Fibroblast of villous mesenchyme (primary cell): Measurements from ENCODE around the gene DNAH11. TPM values are rescaled to one million over a fixed set of nuclear protein-coding genes. Genes with fewer than 3 reads are reported as not detected.

Experiments used
- DNase-seq: peaks from one replicate; pipeline ENCODE4 v3.0.0-alpha.2; 2010; ENCODE audit warnings: low read depth
- H3K4me3 ChIP-seq: 2 replicates; pipeline ENCODE4 v1.5.1; 2011; ENCODE audit warnings: low read depth, mild to moderate bottlenecking, low read length
- CTCF ChIP-seq: IDR thresholded peaks from 2 replicates; pipeline ENCODE4 v1.5.1; 2012; ENCODE audit warnings: low read depth, mild to moderate bottlenecking, low read length; ENCODE audit not compliant: insufficient read depth
- total RNA-seq: library from RNA; depleted of rRNA; stranded (reverse); fragments of >200 nt; gene quantifications from 2 replicates; pipeline ENCODE4 v1.2.3, GENCODE V29; 2012

DNAH11 gene
- total RNA-seq, 1 donor: under 0.01 TPM

DNA sequence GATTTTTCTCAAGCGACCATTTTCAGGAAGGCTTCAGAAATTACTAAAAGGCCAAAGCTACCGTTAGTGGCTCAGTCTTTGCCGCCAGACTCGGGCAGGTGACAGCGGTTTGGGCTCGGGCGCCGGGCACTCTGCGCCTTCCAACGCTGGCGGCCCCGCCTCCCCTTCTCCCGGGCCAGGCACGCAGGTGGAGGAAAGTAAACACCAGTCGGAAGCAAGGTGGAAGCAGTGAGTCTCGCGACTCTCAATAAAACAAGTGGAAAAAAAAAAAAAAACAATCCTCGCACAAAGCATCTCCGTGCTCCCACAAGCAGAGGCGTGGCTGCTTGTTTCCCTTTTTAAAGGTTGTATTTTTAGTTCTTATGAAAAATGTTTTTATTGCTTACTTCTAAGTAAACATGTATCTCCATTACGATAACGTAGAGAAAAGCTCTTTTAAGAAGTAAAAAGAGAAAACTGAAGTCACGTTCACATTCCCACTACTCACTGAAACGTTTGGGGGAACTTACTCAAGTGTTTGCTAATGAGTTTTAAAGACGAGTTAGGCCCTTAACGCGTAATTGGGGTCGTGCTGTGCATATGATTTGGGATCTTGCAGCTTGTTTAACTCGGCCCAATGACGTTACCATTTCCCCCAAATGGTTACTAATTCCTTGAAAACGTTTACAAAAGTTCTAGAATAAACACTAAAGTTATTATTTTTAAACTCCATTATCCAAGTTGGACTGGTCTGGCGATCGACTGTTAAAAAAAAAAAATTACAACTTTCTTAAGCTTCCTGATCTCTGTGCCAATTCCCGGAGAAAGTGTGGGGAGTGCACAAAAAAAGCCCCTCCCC, 402.0 kb downstream of the DNAH11 start:
- peak; percentile 45 for DNase-seq
- H3K4me3 ChIP-seq: peak overlapping the region; percentile 77
- no peak for TF ChIP-seq CTCF

DNA sequence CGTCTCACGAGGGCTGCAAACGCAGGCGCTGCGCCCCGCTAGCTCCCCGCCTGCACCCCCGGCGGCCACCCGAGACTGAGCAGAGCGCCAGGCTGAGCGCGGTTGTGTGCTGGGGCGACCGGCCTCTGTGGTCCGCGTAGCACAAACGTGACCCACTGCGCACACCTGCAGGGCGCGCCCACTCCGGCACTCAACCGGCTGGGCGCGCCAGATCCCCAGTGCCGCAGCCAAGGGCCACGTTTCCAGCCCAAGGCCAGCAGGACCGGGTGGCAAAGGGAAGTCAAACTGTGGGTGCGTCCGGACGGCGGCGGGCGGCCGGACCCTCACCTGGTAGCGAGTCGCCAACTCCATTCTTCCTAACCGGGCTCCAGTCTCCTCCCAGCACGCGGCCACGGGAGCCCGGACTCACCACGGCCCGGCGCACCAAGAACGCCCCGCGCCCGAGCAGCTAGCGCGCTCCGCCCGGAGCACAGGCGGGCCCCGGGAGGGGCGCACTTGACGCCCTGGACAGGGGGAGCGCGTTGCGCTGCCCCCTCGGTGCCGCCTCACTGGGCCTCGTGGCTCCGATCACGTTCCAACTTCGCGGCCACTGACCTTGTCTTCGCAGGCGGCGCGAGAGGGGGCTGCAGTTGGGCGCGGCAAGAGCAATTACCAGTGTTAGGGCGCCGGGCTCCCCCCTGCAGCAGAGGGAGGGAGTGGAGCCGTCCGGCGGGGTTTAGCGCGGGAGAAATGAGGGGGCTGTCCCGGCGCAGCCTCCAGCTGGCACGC, 402.8 kb downstream of the DNAH11 start, which contains the start of gene CDCA7L:
Gene CDCA7L, minus strand, starts transcription at position 446 of the 768 bp plus-strand sequence. Its CDS starts 95 bp downstream, at position 351.
- peak; percentile 73 for DNase-seq
- TF ChIP-seq CTCF: no peak
- H3K4me3 ChIP-seq: peak within 1 kb of the TSS; percentile 77

GRCh38 chr7:21946222-21946709, 403.4 kb downstream of the DNAH11 start:
- TF ChIP-seq CTCF: no peak
- H3K4me3 ChIP-seq: peak overlapping the region; percentile 77
- no peak for DNase-seq

GRCh38 chr7:21947056-21947455, 404.2 kb downstream of the DNAH11 start:
- no peak overlapping the region for H3K4me3 ChIP-seq
- no peak for TF ChIP-seq CTCF
- no peak for DNase-seq

GRCh38 chr7:21947946-21948345, 405.1 kb downstream of the DNAH11 start:
- DNase-seq: peak; percentile 51
- TF ChIP-seq CTCF: no peak
- no peak overlapping the region for H3K4me3 ChIP-seq

DNA sequence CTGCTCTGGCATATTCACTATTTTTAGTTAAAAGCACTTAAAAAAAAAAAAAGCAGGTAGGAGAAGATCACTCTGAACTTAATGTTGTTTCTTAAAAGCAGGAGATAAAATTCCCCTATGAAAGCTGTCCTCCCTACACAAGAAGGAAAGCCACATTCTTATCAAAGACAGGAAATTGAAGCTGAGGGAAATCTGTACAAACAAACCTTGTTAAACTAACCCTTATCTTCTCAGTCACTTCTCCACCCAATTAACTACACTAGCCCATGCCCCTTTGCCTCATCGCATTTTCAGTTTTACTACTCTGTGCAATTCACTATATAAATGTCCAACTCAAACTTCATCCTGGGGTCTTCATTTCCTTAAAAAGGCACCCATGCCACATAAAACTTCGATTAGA, 405.5 kb downstream of the DNAH11 start:
- TF ChIP-seq CTCF: no peak
- H3K4me3 ChIP-seq: no peak overlapping the region
- peak; percentile 66 for DNase-seq
